ENCODE measurements around the gene ANKS6. TPM values are rescaled to one million over a fixed set of nuclear protein-coding genes. Genes with fewer than 3 reads are reported as not detected.

The ANKS6 gene
- total RNA-seq, 4 donors from 2014 or later = 15.8 to 31.4 (median 23.6) TPM

- H3K36me3 ChIP-seq = peaks cover 13 to 76% (median 40%) of the 10 kb centered on the region in 4 donors
- no peak overlapping the region for H3K27ac ChIP-seq (replicated peaks in 1 of 4)
- H3K4me1 ChIP-seq = no peaks in the 10 kb centered on the region
- DNase-seq (ENCODE audit: extremely low spot score) = peak; percentile 72
- no peak for TF ChIP-seq POLR2A (IDR thresholded peaks at IDR 0.05; ENCODE audit: low read depth)
- no peak for TF ChIP-seq POLR2AphosphoS5 (IDR thresholded peaks at IDR 0.05)
- TF ChIP-seq, protein P1, sequence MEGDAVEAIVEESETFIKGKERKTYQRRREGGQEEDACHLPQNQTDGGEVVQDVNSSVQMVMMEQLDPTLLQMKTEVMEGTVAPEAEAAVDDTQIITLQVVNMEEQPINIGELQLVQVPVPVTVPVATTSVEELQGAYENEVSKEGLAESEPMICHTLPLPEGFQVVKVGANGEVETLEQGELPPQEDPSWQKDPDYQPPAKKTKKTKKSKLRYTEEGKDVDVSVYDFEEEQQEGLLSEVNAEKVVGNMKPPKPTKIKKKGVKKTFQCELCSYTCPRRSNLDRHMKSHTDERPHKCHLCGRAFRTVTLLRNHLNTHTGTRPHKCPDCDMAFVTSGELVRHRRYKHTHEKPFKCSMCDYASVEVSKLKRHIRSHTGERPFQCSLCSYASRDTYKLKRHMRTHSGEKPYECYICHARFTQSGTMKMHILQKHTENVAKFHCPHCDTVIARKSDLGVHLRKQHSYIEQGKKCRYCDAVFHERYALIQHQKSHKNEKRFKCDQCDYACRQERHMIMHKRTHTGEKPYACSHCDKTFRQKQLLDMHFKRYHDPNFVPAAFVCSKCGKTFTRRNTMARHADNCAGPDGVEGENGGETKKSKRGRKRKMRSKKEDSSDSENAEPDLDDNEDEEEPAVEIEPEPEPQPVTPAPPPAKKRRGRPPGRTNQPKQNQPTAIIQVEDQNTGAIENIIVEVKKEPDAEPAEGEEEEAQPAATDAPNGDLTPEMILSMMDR (IDR thresholded peaks at IDR 0.05) = no peak
- no peak for TF ChIP-seq EP300 (IDR thresholded peaks at IDR 0.05)
- no peak overlapping the region for H3K4me3 ChIP-seq
- WGBS = 83% methylated on average over 10 of the region's 11 CpGs
- intact Hi-C loops (cut with DNase I) = no loop called here
- no peaks in the 10 kb centered on the region for H3K9me3 ChIP-seq
- H3K27me3 ChIP-seq = no peaks in the 10 kb centered on the region
These were observed 14.6 kb downstream of the ANKS6 start for GRCh38 chr9:98781588-98782383.

DNA sequence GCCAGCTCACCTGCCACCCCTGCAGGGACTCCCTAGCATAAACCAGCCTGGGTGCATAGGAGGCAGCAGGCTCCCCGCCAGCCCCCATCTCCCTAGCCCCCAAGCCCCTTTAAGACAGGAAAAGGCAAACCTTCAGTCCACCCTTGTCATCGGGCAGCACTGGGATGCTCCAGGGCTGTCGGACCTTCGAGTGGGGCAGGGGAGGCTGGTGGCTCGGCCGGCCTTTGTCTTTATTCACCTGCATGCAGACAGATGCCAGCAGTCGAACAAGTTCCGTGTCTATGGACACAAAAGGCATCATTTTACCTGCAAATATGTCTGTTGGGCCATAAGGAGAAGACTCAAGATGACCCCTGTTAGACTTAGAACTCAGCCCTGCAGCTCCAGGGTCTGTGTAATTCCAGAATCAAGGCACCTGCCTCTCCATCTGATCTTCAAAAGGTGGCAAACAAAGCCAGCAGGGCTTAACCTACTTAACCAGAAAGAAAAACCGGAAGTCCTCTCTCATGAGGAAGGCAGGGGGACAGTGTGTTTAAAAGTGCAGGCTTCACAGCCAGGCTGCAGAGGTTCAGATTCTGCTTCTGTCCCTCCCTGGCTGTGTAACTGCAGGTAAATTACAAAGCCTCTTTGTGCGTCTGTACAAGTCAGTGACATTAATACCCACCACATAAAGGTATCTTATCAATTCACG lies 16.2 kb downstream of the ANKS6 start:
- Histone ChIP-seq H3K9me3 (no peaks in the 10 kb centered on the region), H3K36me3 (peaks cover 13 to 75% (median 38%) of the 10 kb centered on the region in 4 donors), H3K27me3 (no peaks in the 10 kb centered on the region), H3K4me1 (no peaks in the 10 kb centered on the region), H3K4me3 (no peak overlapping the region), H3K27ac (replicated peaks in 1 of 4) (no peak overlapping the region)
- 96% methylated on average over 8 of the region's 11 CpGs for WGBS
- intact Hi-C loops (cut with DNase I) = no loop called here
- DNase-seq (ENCODE audit: extremely low spot score) = no peak
- TF ChIP-seq EP300 (IDR thresholded peaks at IDR 0.05) (no peak), POLR2AphosphoS5 (IDR thresholded peaks at IDR 0.05) (no peak), POLR2A (IDR thresholded peaks at IDR 0.05; ENCODE audit: low read depth) (no peak)
- TF ChIP-seq, protein P1 (IDR thresholded peaks at IDR 0.05) = no peak

DNA sequence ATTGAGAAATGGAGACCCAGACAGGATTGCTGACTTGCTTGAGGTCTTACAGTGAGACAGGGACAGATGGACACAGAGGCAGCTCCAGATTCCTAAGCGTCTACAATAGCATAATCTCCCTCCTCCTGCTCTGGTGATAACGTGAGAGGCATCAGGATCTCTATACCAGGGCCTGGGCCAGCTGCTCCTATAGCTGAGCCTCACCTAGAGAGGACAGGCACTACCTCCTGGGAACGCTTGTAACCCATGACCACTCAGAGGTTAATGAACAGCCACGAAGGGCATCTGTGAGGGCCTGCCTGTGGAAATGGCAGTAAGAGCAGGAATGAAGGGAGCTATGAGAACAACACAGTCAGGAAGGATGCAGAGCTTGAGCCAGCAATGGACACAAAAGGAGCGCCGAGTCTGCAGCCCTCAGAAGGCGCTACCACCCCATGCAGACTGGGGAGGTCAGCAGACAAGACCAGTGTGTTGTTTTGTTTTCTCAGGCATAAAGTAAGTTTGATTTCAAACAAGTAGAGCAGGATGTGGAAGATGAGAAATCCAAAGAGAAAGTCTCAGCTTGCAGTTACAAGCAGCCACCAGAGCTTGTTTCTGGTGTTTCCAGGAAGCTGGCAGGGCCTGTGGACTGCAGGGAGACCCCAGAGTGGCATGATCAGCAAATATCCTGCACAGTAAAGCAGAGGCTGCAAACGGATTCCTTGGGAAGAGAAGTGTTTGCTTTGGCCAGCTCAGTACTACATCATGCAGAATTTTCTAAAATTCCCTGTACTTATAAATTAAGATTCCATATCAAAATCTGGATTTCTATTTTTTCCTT lies 17.4 kb downstream of the ANKS6 start:
- Histone ChIP-seq H3K27me3 (no peaks in the 10 kb centered on the region), H3K4me1 (no peaks in the 10 kb centered on the region), H3K9me3 (no peaks in the 10 kb centered on the region), H3K36me3 (peaks cover 13 to 81% (median 38%) of the 10 kb centered on the region in 4 donors), H3K27ac (replicated peaks in 1 of 4) (no peak overlapping the region), H3K4me3 (no peak overlapping the region)
- TF ChIP-seq, protein P1 (IDR thresholded peaks at IDR 0.05) = no peak
- TF ChIP-seq EP300 (IDR thresholded peaks at IDR 0.05) = no peak
- no peak for TF ChIP-seq POLR2AphosphoS5 (IDR thresholded peaks at IDR 0.05)
- TF ChIP-seq POLR2A (IDR thresholded peaks at IDR 0.05; ENCODE audit: low read depth) = no peak
- DNase-seq (ENCODE audit: extremely low spot score) = peak; percentile 83
- 83% methylated on average over 8 of the region's 8 CpGs for WGBS
- intact Hi-C loops (cut with DNase I) = no loop called here

DNA sequence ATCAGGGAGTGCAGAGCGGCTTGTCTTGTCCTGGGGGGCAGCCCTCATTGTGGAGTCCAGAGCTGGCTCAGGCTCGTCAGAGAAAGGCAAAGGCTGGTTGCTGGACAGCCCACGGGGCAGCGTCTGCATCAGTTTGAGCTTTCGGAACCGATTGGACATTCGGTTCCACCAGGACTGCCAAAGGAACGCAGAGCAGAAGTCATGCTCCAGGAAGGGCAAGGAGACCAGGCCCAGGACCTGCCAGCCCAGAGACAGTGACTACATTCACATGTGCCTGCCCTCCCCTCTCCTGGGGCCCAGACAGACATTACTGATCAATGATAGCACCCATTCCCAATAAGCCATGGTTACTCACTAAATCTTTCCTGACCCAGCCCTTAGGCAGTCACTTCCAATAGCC lies 18.1 kb downstream of the ANKS6 start:
- Histone ChIP-seq H3K27me3 (no peaks in the 10 kb centered on the region), H3K4me1 (no peaks in the 10 kb centered on the region), H3K36me3 (peaks cover 13 to 81% (median 38%) of the 10 kb centered on the region in 4 donors), H3K9me3 (no peaks in the 10 kb centered on the region), H3K4me3 (no peak overlapping the region), H3K27ac (replicated peaks in 1 of 4) (no peak overlapping the region)
- peak; percentile 83 for DNase-seq (ENCODE audit: extremely low spot score)
- WGBS = 92% methylated on average over 8 of the region's 8 CpGs
- intact Hi-C loops (cut with DNase I) = no loop called here
- no peak for TF ChIP-seq POLR2AphosphoS5 (IDR thresholded peaks at IDR 0.05)
- TF ChIP-seq, protein P1 (IDR thresholded peaks at IDR 0.05) = no peak
- TF ChIP-seq EP300 (IDR thresholded peaks at IDR 0.05) = no peak
- no peak for TF ChIP-seq POLR2A (IDR thresholded peaks at IDR 0.05; ENCODE audit: low read depth)

Measured in esophagus muscularis mucosa (tissue), 4 donors.